Measurements from ENCODE around the gene NFIC. TPM values are rescaled to one million over a fixed set of nuclear protein-coding genes. Genes with fewer than 3 reads are reported as not detected.

Gene NFIC
- polyA plus RNA-seq, 1 of the 3 experiments (the other 2 are of a cell fraction): 7.2 TPM

DNA sequence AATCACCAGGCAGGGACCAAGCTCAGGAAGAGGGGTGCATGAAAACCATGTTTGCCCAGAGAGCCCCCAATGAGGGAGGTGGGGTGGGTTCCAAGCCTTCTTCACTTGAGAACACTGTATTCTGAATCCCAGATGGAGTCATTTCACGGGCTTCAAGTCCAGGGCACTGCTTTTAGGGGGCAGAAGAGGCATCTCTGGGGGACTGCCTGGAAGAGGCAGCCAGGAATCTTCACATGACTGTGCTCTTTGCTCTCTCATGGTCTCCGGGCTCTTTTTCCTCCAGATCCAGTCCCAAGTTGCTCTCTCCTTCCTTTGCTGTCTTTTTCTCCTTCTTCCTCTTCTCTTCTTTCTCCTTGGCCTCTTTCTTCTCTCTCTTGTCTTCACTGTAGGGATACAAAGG, 108.2 kb downstream of the NFIC start:
- WGBS (ENCODE audit: low lambda C conversion rate): 19% methylated on average over 2 of the region's 2 CpGs
- H3K9me2 ChIP-seq: no peaks in the 10 kb centered on the region
- TF ChIP-seq, protein P1, sequence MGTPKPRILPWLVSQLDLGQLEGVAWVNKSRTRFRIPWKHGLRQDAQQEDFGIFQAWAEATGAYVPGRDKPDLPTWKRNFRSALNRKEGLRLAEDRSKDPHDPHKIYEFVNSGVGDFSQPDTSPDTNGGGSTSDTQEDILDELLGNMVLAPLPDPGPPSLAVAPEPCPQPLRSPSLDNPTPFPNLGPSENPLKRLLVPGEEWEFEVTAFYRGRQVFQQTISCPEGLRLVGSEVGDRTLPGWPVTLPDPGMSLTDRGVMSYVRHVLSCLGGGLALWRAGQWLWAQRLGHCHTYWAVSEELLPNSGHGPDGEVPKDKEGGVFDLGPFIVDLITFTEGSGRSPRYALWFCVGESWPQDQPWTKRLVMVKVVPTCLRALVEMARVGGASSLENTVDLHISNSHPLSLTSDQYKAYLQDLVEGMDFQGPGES (IDR thresholded peaks at IDR 0.05; ENCODE audit: low read depth, low read length): no peak
- TF ChIP-seq GABPA (IDR thresholded peaks at IDR 0.05; ENCODE audit: low read depth) (no peak), RFX5 (IDR thresholded peaks at IDR 0.05; ENCODE audit: low read length) (no peak), SMC3 (IDR thresholded peaks at IDR 0.05; ENCODE audit: low read depth, low read length) (no peak), PBX3 (IDR thresholded peaks at IDR 0.05) (no peak), MXI1 (IDR thresholded peaks at IDR 0.05; ENCODE audit: low read depth, low read length) (no peak), TEAD4 (IDR thresholded peaks at IDR 0.05; ENCODE audit: borderline replicate concordance, insufficient read depth) (no peak), POLR2AphosphoS5 (IDR thresholded peaks at IDR 0.05; ENCODE audit: low read depth, low read length) (no peak), ELF1 (IDR thresholded peaks at IDR 0.05) (no peak), YY1 (IDR thresholded peaks at IDR 0.05; ENCODE audit: low read depth) (no peak), FOSL2 (IDR thresholded peaks at IDR 0.05; ENCODE audit: borderline replicate concordance, low read depth) (no peak), ZBTB33 (IDR thresholded peaks at IDR 0.05; ENCODE audit: borderline replicate concordance, low read depth) (no peak), EP300 (IDR thresholded peaks at IDR 0.05; ENCODE audit: borderline replicate concordance in 1 of 2, low read depth in 1 of 2, low read length in 1 of 2) (no peak), JUND (IDR thresholded peaks at IDR 0.05) (no peak)
- TF ChIP-seq, protein P2, sequence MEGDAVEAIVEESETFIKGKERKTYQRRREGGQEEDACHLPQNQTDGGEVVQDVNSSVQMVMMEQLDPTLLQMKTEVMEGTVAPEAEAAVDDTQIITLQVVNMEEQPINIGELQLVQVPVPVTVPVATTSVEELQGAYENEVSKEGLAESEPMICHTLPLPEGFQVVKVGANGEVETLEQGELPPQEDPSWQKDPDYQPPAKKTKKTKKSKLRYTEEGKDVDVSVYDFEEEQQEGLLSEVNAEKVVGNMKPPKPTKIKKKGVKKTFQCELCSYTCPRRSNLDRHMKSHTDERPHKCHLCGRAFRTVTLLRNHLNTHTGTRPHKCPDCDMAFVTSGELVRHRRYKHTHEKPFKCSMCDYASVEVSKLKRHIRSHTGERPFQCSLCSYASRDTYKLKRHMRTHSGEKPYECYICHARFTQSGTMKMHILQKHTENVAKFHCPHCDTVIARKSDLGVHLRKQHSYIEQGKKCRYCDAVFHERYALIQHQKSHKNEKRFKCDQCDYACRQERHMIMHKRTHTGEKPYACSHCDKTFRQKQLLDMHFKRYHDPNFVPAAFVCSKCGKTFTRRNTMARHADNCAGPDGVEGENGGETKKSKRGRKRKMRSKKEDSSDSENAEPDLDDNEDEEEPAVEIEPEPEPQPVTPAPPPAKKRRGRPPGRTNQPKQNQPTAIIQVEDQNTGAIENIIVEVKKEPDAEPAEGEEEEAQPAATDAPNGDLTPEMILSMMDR (IDR thresholded peaks at IDR 0.05): no peak
- H3K36me3 ChIP-seq (replicated peaks in 1 of 2; ENCODE audit: control insufficient read depth in 1 of 2, insufficient read depth in 2 of 2, low read length in 1 of 2): no peaks in the 10 kb centered on the region
- peaks cover 19% of the 10 kb centered on the region for H3F3A ChIP-seq (replicated peaks; ENCODE audit: insufficient read depth)
- no peaks in the 10 kb centered on the region; a peak in 1 of 4 replicates for H3K4me1 ChIP-seq (ENCODE audit: control insufficient read depth in 1 of 2, insufficient read depth in 2 of 2, low read depth in 1 of 2, low read length in 1 of 2)
- H3K4me3 ChIP-seq (ENCODE audit: low read depth in 2 of 2, low read length in 1 of 2): no peak overlapping the region
- ChIA-PET POLR2A (no interaction called here), CTCF (interaction anchor here (0.6 to 6.1 kb wide), 5 partner anchors 9 to 147 kb away, joined by 3 to 92 read pairs (median 11); partner anchors contain the start of gene SMIM44)
- no peaks in the 10 kb centered on the region for H3K79me2 ChIP-seq (ENCODE audit: insufficient read depth)
- no peak overlapping the region for H3K4me2 ChIP-seq
- DNase-seq: no peak
- no peak overlapping the region for H2AFZ ChIP-seq (ENCODE audit: low read depth)
- no peaks in the 10 kb centered on the region for H3K9me3 ChIP-seq
- H3K27me3 ChIP-seq (ENCODE audit: insufficient read depth): no peaks in the 10 kb centered on the region; the same call in 1 of the 2 replicates
- H4K20me1 ChIP-seq (ENCODE audit: insufficient read depth): no peaks in the 10 kb centered on the region
- no peak overlapping the region for H3K9ac ChIP-seq
- no peak overlapping the region for H3K27ac ChIP-seq (ENCODE audit: low read depth in 2 of 2, low read length in 1 of 2)

Data from SK-N-SH (cell line).